Neural progenitor cell (in vitro differentiated cells): ENCODE results near the gene ZSCAN5C. TPM values are rescaled to one million over a fixed set of nuclear protein-coding genes. Genes with fewer than 3 reads are reported as not detected.

Experiments used
- DNase-seq: peaks from one replicate; pipeline ENCODE4 v3.0.0-alpha.2; 2016; ENCODE audit warnings: low spot score
- H2AFZ ChIP-seq: fragments of 200-600 bp; sonication (generic); replicated peaks from 2 replicates; pipeline ENCODE4 v1.6.1; 2016; ENCODE audit warnings: antibody characterized with exemption
- H3F3A ChIP-seq: fragments of 200-600 bp; sonication (generic); 2 replicates; pipeline ENCODE4 v1.6.1; 2016; ENCODE audit warnings: antibody characterized with exemption, low read depth
- H3K27ac ChIP-seq: fragments of 200-600 bp; sonication (generic); 2 replicates; pipeline ENCODE4 v1.5.1; 2016; ENCODE audit warnings: mild to moderate bottlenecking
- H3K27me3 ChIP-seq: fragments of 200-600 bp; sonication (generic); 2 replicates; pipeline ENCODE4 v1.6.1; 2016; ENCODE audit warnings: mild to moderate bottlenecking, moderate library complexity
- H3K36me3 ChIP-seq: fragments of 200-600 bp; sonication (generic); 2 replicates; pipeline ENCODE4 v1.5.1; 2016
- H3K4me1 ChIP-seq: fragments of 200-600 bp; sonication (generic); 2 replicates; pipeline ENCODE4 v1.6.1; 2016; ENCODE audit warnings: mixed run types
- H3K4me2 ChIP-seq: fragments of 200-600 bp; sonication (generic); 2 replicates; pipeline ENCODE4 v1.6.1; 2016
- H3K4me3 ChIP-seq: fragments of 200-600 bp; sonication (generic); 2 replicates; pipeline ENCODE4 v1.5.1; 2016
- H3K79me2 ChIP-seq: fragments of 200-600 bp; sonication (generic); 2 replicates; pipeline ENCODE4 v1.6.1; 2016; ENCODE audit warnings: low read depth
- H3K9ac ChIP-seq: fragments of 200-600 bp; sonication (generic); 2 replicates; pipeline ENCODE4 v1.6.1; 2016
- H3K9me3 ChIP-seq: fragments of 200-600 bp; sonication (generic); 2 replicates; pipeline ENCODE4 v1.5.1; 2016; ENCODE audit warnings: low read depth
- H4K20me1 ChIP-seq: fragments of 200-600 bp; sonication (generic); 2 replicates; pipeline ENCODE4 v1.6.1; 2016; ENCODE audit warnings: low read depth
- H3K27ac Mint-ChIP-seq: 3 replicates; pipeline ENCODE4 v1.8.0; 2021; ENCODE audit warnings: mixed read lengths
- H3K27me3 Mint-ChIP-seq: 2 replicates; pipeline ENCODE4 v1.8.0; 2022; ENCODE audit warnings: low read depth, mild to moderate bottlenecking, inconsistent platforms, moderate library complexity, mixed read lengths; ENCODE audit not compliant: insufficient read depth
- H3K36me3 Mint-ChIP-seq: 3 replicates; pipeline ENCODE4 v1.8.0; 2021; ENCODE audit warnings: mixed read lengths
- H3K4me1 Mint-ChIP-seq: 3 replicates; pipeline ENCODE4 v1.8.0; 2021; ENCODE audit warnings: mixed read lengths
- H3K4me3 Mint-ChIP-seq: 3 replicates; pipeline ENCODE4 v1.8.0; 2021; ENCODE audit warnings: mild to moderate bottlenecking, moderate library complexity, mixed read lengths
- H3K9me3 Mint-ChIP-seq: 3 replicates; pipeline ENCODE4 v1.8.0; 2020; ENCODE audit warnings: mixed read lengths
- EZH2 ChIP-seq: fragments of 200-600 bp; sonication (generic); IDR thresholded peaks from 2 replicates; pipeline ENCODE4 v1.6.1; 2017; ENCODE audit warnings: antibody characterized with exemption, mild to moderate bottlenecking, moderate library complexity
- EZH2phosphoT487 ChIP-seq: fragments of 200-600 bp; sonication (generic); IDR thresholded peaks from 2 replicates; pipeline ENCODE4 v1.6.1; 2017; ENCODE audit warnings: antibody characterized with exemption
- total RNA-seq: library from RNA; depleted of rRNA; stranded (reverse); fragments of >200 nt; gene quantifications from 2 replicates; pipeline ENCODE4 v1.2.3, GENCODE V29; 2015; ENCODE audit warnings: low replicate concordance
- TF ChIP-seq, protein P1 (sequence below): fragments of 200-600 bp; sonication (generic); IDR thresholded peaks from 2 replicates; pipeline ENCODE4 v1.5.1; 2017; ENCODE audit warnings: antibody characterized with exemption, mild to moderate bottlenecking

Gene ZSCAN5C
- total RNA-seq, 1 donor from 2014 or later: not detected

DNA sequence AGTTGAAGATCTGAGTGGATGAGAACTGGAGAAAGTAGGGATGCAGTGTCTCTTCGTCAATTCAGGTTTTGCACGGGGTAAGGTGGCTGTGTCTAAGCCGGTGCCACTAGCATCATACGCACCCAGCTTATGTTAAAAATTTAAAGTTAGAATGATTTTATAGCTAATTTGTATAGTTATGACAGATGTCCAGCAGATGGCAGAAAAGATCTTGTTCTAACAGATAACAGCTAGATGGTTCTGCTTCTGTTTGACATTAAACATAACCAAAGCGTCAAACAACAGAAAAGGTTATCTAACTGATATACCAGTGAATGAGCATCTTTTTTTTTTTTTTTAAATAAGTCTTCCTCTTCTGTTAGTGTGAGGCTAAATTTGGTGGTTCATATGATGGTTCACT lies 51.7 kb downstream of the ZSCAN5C start:
- Mint-ChIP-seq H3K4me1 (no peaks in the 10 kb centered on the region), H3K9me3 (peaks cover 13% of the 10 kb centered on the region), H3K36me3 (no peaks in the 10 kb centered on the region), H3K27me3 (peaks cover 4% of the 10 kb centered on the region), H3K4me3 (no peak overlapping the region), H3K27ac (no peak overlapping the region)
- Histone ChIP-seq H3K36me3 (no peaks in the 10 kb centered on the region), H2AFZ (no peak overlapping the region), H3K9ac (no peak overlapping the region), H3K4me3 (no peak overlapping the region), H4K20me1 (no peaks in the 10 kb centered on the region), H3F3A (no peaks in the 10 kb centered on the region), H3K79me2 (no peaks in the 10 kb centered on the region), H3K27ac (no peak overlapping the region), H3K4me1 (no peaks in the 10 kb centered on the region), H3K9me3 (no peaks in the 10 kb centered on the region), H3K4me2 (no peak overlapping the region), H3K27me3 (no peaks in the 10 kb centered on the region)
- TF ChIP-seq EZH2 (no peak), EZH2phosphoT487 (no peak)
- TF ChIP-seq, protein P1, sequence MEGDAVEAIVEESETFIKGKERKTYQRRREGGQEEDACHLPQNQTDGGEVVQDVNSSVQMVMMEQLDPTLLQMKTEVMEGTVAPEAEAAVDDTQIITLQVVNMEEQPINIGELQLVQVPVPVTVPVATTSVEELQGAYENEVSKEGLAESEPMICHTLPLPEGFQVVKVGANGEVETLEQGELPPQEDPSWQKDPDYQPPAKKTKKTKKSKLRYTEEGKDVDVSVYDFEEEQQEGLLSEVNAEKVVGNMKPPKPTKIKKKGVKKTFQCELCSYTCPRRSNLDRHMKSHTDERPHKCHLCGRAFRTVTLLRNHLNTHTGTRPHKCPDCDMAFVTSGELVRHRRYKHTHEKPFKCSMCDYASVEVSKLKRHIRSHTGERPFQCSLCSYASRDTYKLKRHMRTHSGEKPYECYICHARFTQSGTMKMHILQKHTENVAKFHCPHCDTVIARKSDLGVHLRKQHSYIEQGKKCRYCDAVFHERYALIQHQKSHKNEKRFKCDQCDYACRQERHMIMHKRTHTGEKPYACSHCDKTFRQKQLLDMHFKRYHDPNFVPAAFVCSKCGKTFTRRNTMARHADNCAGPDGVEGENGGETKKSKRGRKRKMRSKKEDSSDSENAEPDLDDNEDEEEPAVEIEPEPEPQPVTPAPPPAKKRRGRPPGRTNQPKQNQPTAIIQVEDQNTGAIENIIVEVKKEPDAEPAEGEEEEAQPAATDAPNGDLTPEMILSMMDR: peak; percentile 46
- peak; percentile 56 for DNase-seq

DNA sequence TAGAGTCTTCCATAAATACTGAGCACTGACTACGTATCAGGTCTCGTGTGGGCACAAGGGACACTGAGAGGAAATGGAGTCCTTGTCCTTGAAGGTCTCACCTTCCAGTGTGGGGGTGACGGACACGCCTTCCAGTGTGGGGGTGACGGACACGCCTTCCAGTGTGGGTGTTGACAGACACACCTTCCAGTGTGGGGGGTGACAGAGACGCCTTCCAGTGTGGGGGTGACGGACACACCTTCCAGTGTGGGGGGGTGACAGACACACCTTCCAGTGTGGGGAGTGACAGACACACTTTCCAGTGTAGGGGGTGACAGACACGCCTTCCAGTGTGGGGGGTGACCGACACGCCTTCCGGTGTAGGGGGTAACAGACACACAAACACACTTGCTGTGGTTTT lies 56.2 kb downstream of the ZSCAN5C start:
- no peaks in the 10 kb centered on the region for H3F3A ChIP-seq
- no peaks in the 10 kb centered on the region for H3K36me3 Mint-ChIP-seq
- no peaks in the 10 kb centered on the region for H3K9me3 ChIP-seq

More for the DNA sequence above, 56.2 kb downstream of the ZSCAN5C start:
- no peak for DNase-seq
- Mint-ChIP-seq H3K27ac (no peak overlapping the region), H3K27me3 (no peaks in the 10 kb centered on the region), H3K4me3 (no peak overlapping the region), H3K4me1 (no peaks in the 10 kb centered on the region), H3K9me3 (no peaks in the 10 kb centered on the region)
- Histone ChIP-seq H3K27me3 (no peaks in the 10 kb centered on the region), H3K4me1 (no peaks in the 10 kb centered on the region), H3K9ac (no peak overlapping the region), H3K79me2 (no peaks in the 10 kb centered on the region), H4K20me1 (no peaks in the 10 kb centered on the region), H3K36me3 (no peaks in the 10 kb centered on the region), H3K4me2 (no peak overlapping the region), H3K27ac (no peak overlapping the region), H2AFZ (no peak overlapping the region), H3K4me3 (no peak overlapping the region)
- TF ChIP-seq EZH2 (no peak), EZH2phosphoT487 (no peak)
- TF ChIP-seq, protein P1: no peak

Other genes with a start within 250 kb of the ZSCAN5C start
- not detected in 2 replicates for gene NLRP5, start 215.5 kb upstream of the ZSCAN5C start, total RNA-seq
- 2.2 and 30.0 TPM in 2 replicates for gene ZNF787, start 81.0 kb upstream of the ZSCAN5C start, total RNA-seq
- 7.0 and 51.8 TPM in 2 replicates for gene ZNF444, start 61.0 kb upstream of the ZSCAN5C start, total RNA-seq
- gene GALP, start 26.3 kb upstream of the ZSCAN5C start, total RNA-seq: 0.71 and 1.8 TPM in 2 replicates
- not detected in 2 replicates for gene ZSCAN5B, start 4.5 kb upstream of the ZSCAN5C start, total RNA-seq
- gene EDDM13, start 70.5 kb downstream of the ZSCAN5C start, total RNA-seq: not detected in 2 replicates
- gene ZSCAN5A, start 112.6 kb downstream of the ZSCAN5C start, total RNA-seq: 1.6 and 7.8 TPM in 2 replicates
- 2.5 and 4.0 TPM in 2 replicates for gene ZNF582, start 191.3 kb downstream of the ZSCAN5C start, total RNA-seq
- gene ZNF583, start 202.1 kb downstream of the ZSCAN5C start, total RNA-seq: 4.5 and 7.7 TPM in 2 replicates